Smooth muscle cell (in vitro differentiated cells): ENCODE data around the gene STRN4. TPM values are rescaled to one million over a fixed set of nuclear protein-coding genes. Genes with fewer than 3 reads are reported as not detected.

ENCODE experiments used
- DNase-seq: peaks from one replicate; lab custom pipeline; 2025; ENCODE audit not compliant: unreplicated experiment; lab: John Stamatoyannopoulos, UW
- H2AFZ ChIP-seq: fragments of 200-600 bp; sonication (generic); 2 replicates; pipeline ENCODE4 v1.6.0; 2016; ENCODE audit warnings: antibody characterized with exemption, low read depth, mild to moderate bottlenecking
- H3F3A ChIP-seq: fragments of 200-600 bp; sonication (generic); 2 replicates; pipeline ENCODE4 v1.6.0; 2017; ENCODE audit warnings: antibody characterized with exemption, low read depth
- H3K27ac ChIP-seq: fragments of 200-600 bp; sonication (generic); 2 replicates; pipeline ENCODE4 v1.5.1; 2016; ENCODE audit warnings: low read depth, mild to moderate bottlenecking
- H3K27me3 ChIP-seq: fragments of 200-600 bp; sonication (generic); 2 replicates; pipeline ENCODE4 v1.6.1; 2016; ENCODE audit warnings: low read depth, mild to moderate bottlenecking
- H3K36me3 ChIP-seq: fragments of 200-600 bp; sonication (generic); 2 replicates; pipeline ENCODE4 v1.5.1; 2016; ENCODE audit warnings: low read depth
- H3K4me1 ChIP-seq: fragments of 200-600 bp; sonication (generic); 2 replicates; pipeline ENCODE4 v1.5.1; 2016; ENCODE audit warnings: low read depth
- H3K4me2 ChIP-seq: fragments of 200-600 bp; sonication (generic); 2 replicates; pipeline ENCODE4 v1.6.0; 2016; ENCODE audit warnings: mild to moderate bottlenecking
- H3K4me3 ChIP-seq: fragments of 200-600 bp; sonication (generic); 2 replicates; pipeline ENCODE4 v1.5.1; 2016; ENCODE audit warnings: mild to moderate bottlenecking
- H3K79me2 ChIP-seq: fragments of 200-600 bp; sonication (generic); 2 replicates; pipeline ENCODE4 v1.6.0; 2016; ENCODE audit warnings: low read depth, mild to moderate bottlenecking
- H3K9ac ChIP-seq: fragments of 200-600 bp; sonication (generic); 2 replicates; pipeline ENCODE4 v1.6.0; 2016; ENCODE audit warnings: low read depth
- H3K9me3 ChIP-seq: fragments of 200-600 bp; sonication (generic); replicated peaks from 2 replicates; pipeline ENCODE4 v1.5.1; 2016; ENCODE audit warnings: low read depth
- H4K20me1 ChIP-seq: fragments of 200-600 bp; sonication (generic); 2 replicates; pipeline ENCODE4 v1.6.0; 2016; ENCODE audit warnings: low read depth
- WGBS: methylation state at CpG from one replicate; pipeline ENCODE4 v1.1.7; 2016; ENCODE audit warnings: low lambda C conversion rate; 5-methylcytosine and 5-hydroxymethylcytosine counted together
- polyA plus RNA-seq: library from polyadenylated mRNA; unstranded; fragments of >200 nt; fragmentation: Nextera tagmentation; extraction: Ambion mirVana; gene quantifications from 2 replicates; pipeline ENCODE4 v1.2.1, GENCODE V29; 2016
- total RNA-seq: library from RNA; depleted of rRNA; stranded (reverse); fragments of >200 nt; gene quantifications from 2 replicates; pipeline ENCODE4 v1.2.3, GENCODE V29; 2014
- TF ChIP-seq, protein P1 (sequence below): fragments of 200-600 bp; sonication (generic); IDR thresholded peaks from 2 replicates; pipeline ENCODE4 v1.5.1; 2017; ENCODE audit warnings: borderline replicate concordance, mild to moderate bottlenecking, antibody characterized with exemption; ENCODE audit not compliant: insufficient read depth, poor library complexity, severe bottlenecking

STRN4 gene
- total and polyA plus RNA-seq, 2 experiments from 2014 or later: 47.1 to 69.1 TPM

DNA sequence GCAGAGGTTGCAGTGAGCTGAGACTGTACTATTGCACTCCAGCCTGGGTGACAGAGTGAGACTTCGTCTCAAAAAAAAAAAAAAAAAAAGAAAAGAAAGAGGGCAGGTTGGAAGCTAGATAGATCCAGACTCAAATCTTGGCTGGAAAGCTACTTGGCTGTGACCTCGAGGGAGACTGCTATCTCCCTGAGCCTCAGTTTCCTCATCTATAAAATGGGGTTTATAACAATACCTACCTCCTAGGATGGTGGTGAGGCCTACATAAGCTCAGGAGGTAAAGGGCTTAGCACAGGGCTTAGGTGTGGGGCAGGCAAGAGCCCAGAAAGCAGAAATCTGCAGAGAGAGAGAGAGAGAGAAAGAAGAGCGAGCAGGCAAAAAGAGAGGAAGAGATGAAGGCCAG, 61.1 kb downstream of the STRN4 start:
- no peak overlapping the region for H3K4me3 ChIP-seq
- DNase-seq: no peak
- no peak overlapping the region for H2AFZ ChIP-seq
- TF ChIP-seq, protein P1, sequence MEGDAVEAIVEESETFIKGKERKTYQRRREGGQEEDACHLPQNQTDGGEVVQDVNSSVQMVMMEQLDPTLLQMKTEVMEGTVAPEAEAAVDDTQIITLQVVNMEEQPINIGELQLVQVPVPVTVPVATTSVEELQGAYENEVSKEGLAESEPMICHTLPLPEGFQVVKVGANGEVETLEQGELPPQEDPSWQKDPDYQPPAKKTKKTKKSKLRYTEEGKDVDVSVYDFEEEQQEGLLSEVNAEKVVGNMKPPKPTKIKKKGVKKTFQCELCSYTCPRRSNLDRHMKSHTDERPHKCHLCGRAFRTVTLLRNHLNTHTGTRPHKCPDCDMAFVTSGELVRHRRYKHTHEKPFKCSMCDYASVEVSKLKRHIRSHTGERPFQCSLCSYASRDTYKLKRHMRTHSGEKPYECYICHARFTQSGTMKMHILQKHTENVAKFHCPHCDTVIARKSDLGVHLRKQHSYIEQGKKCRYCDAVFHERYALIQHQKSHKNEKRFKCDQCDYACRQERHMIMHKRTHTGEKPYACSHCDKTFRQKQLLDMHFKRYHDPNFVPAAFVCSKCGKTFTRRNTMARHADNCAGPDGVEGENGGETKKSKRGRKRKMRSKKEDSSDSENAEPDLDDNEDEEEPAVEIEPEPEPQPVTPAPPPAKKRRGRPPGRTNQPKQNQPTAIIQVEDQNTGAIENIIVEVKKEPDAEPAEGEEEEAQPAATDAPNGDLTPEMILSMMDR: no peak
- no peaks in the 10 kb centered on the region for H3K9me3 ChIP-seq
- no peak overlapping the region for H3K9ac ChIP-seq
- no peak overlapping the region for H3K4me2 ChIP-seq
- H3F3A ChIP-seq: no peaks in the 10 kb centered on the region
- no peak overlapping the region for H3K27ac ChIP-seq
- H3K36me3 ChIP-seq: no peaks in the 10 kb centered on the region
- no peaks in the 10 kb centered on the region for H3K27me3 ChIP-seq
- H3K4me1 ChIP-seq: no peaks in the 10 kb centered on the region
- H3K79me2 ChIP-seq: no peaks in the 10 kb centered on the region
- no peaks in the 10 kb centered on the region for H4K20me1 ChIP-seq
- WGBS: 84% methylated on average over 3 of the region's 3 CpGs

DNA sequence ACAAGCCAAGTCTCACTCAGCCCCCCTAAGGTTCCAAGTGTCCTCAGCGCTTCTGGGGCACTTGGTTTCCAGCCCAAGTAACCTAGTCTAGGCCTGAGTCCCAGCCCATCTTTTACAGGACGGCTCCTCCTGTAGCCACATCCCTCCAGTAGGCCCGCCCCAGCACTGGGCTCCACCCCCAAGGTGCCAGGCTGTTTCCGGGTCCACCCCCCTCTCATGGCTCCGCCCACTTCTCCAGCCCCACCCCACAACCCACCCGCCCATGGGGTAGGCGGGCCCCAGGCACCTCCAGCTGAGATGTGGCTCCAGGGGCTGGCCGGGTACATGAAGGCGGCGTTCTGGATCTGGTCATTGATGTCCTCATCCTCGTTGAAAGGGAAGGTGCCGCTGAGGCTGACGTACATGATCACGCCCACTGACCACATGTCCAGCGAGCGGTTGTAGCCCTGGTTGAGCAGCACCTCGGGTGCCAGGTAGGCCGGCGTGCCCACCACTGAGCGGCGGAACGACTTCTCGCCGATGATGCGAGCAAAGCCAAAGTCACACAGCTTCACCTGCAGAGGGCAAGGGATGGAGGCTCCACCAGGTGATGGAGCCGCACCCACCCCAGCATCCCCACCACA, 68.0 kb downstream of the STRN4 start:
- no peaks in the 10 kb centered on the region for H3F3A ChIP-seq
- DNase-seq: no peak
- H4K20me1 ChIP-seq: peaks cover 27% of the 10 kb centered on the region
- H3K27me3 ChIP-seq: no peaks in the 10 kb centered on the region
- H3K36me3 ChIP-seq: no peaks in the 10 kb centered on the region
- H3K4me1 ChIP-seq: no peaks in the 10 kb centered on the region
- 93% methylated on average over 26 of the region's 26 CpGs for WGBS
- H3K9ac ChIP-seq: no peak overlapping the region
- TF ChIP-seq, protein P1: no peak
- H3K9me3 ChIP-seq: no peaks in the 10 kb centered on the region
- no peaks in the 10 kb centered on the region for H3K79me2 ChIP-seq
- no peak overlapping the region for H3K27ac ChIP-seq
- H3K4me2 ChIP-seq: no peak overlapping the region
- no peak overlapping the region for H3K4me3 ChIP-seq
- H2AFZ ChIP-seq: no peak overlapping the region

DNA sequence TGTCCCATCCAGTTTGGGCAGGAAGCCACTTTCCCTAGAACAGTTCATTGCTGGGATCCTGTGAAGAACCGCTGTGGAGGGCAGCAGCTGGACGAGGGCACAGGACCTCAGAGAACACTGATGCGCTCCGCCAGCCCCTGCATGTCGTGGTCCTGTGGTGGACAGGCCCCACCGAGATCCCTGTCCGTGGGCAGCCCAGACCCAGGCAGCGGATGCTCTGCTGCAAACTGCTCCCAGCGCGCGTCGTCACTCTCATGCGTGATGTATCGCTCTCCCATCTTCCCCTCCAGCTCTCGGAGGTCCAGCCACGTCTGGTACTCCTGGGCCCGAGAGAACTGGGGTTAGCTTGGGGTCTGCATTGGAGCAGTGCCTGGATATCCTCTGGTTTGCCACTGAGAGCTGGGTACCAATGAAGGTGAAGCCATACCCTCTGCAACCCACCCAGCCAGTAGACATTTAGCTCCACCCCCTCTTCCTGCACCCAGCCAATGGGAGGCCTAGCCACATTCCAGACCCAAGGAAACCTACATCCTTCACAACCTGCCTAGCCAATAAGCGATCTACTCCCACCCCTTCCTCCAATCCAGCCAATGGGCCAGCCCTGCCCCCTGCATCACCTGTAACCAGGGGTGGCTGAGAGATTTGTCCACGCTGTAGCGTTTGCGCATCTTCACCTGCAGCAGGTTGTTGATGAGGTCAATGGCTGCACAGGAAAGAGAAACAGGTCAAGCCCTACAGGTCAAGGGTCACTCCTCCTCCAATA, 71.7 kb downstream of the STRN4 start:
- no peak overlapping the region for H3K9ac ChIP-seq
- no peaks in the 10 kb centered on the region for H3K9me3 ChIP-seq
- H3K27ac ChIP-seq: no peak overlapping the region
- H4K20me1 ChIP-seq: peaks cover 27% of the 10 kb centered on the region
- 98% methylated on average over 21 of the region's 21 CpGs for WGBS
- no peaks in the 10 kb centered on the region for H3F3A ChIP-seq
- H2AFZ ChIP-seq: no peak overlapping the region
- no peaks in the 10 kb centered on the region for H3K79me2 ChIP-seq
- no peak overlapping the region for H3K4me2 ChIP-seq
- H3K4me3 ChIP-seq: no peak overlapping the region
- DNase-seq: no peak
- TF ChIP-seq, protein P1: no peak
- no peaks in the 10 kb centered on the region for H3K4me1 ChIP-seq
- H3K27me3 ChIP-seq: no peaks in the 10 kb centered on the region
- no peaks in the 10 kb centered on the region for H3K36me3 ChIP-seq
